GM08714 (cell line): ENCODE data around the gene PLCH1.
"Not testable (repeated sequence)": the region's sequence is repeated elsewhere in the genome, so short reads cannot be mapped to it uniquely, and the experiment has no call there.

Experiments used
- H3K4me3 ChIP-seq: fragments of 200-500 bp; sonication (Bioruptor generic); 2 replicates; pipeline ENCODE4 v1.5.1; 2014; ENCODE audit warnings: mild to moderate bottlenecking, low read length, inconsistent platforms
- ZNF274 ChIP-seq: IDR thresholded peaks from 2 replicates; pipeline ENCODE4 v1.6.1; 2012; ENCODE audit warnings: mild to moderate bottlenecking, low read depth, low read length

Gene PLCH1

GRCh38 chr3:155651489-155652218, 93.2 kb downstream of the PLCH1 start:
- H3K4me3 ChIP-seq = no peak overlapping the region
- TF ChIP-seq ZNF274 = no peak

- no peak for TF ChIP-seq ZNF274
Measured at GRCh38 chr3:155648013-155648591, 96.8 kb downstream of the PLCH1 start.

GRCh38 chr3:155647206-155647605, 97.7 kb downstream of the PLCH1 start:
- TF ChIP-seq ZNF274 = no peak
- no peak overlapping the region for H3K4me3 ChIP-seq

More at GRCh38 chr3:155648013-155648591, 96.8 kb downstream of the PLCH1 start:
- no peak overlapping the region for H3K4me3 ChIP-seq

GRCh38 chr3:155646669-155647068, 98.2 kb downstream of the PLCH1 start:
- no peak for TF ChIP-seq ZNF274
- no peak overlapping the region for H3K4me3 ChIP-seq

DNA sequence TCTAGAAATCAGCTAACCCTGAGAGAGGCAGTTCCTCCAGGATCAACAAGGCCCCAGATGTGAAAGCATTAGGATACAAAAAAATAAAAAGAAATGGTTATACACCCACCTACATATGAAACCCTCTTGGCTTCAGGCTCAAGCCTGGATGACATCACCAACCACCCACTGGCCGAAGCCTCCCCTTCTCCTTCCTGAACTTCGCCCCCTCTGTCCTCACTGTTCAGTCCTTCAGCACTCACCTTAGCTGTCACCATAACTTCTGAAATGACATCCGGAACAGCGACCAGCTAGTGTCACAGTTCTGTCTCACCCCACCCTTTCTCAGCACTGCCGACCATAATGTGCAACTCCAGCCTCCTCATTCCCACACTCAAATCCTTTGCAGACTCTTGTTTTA, 98.7 kb downstream of the PLCH1 start:
- no peak for TF ChIP-seq ZNF274
- no peak overlapping the region for H3K4me3 ChIP-seq

DNA sequence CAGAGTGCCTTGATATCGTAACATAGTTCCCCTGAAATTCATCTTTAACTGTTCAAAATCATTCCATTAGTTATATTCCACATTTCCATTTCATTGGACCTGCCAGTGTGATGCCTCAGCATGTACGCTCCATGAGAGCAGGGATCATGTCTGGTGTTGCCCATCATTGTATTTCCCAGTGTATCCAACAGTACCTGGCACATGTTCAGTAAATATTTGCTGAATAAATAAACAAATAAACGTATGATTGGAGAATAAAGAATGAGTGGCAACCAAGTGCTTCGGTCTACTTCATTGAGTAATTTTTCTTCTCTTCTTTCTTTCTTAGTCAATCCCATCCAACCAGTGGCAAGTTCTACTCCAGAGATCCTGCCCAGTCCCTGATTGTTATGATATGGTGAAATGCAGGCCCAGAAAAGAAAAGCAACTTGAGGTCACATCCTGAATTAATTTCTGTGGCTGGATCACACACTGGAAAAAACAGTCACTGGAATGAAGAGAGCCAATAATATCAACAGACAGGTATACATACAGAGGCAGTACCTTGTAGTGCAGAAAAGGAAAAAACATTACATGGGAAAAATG, 101.2 kb downstream of the PLCH1 start:
- no peak overlapping the region for H3K4me3 ChIP-seq
- no peak for TF ChIP-seq ZNF274

- TF ChIP-seq ZNF274 = no peak
- H3K4me3 ChIP-seq = no peak overlapping the region
Measured at GRCh38 chr3:155641956-155642355, 102.9 kb downstream of the PLCH1 start.

- no peak overlapping the region for H3K4me3 ChIP-seq
- no peak for TF ChIP-seq ZNF274
Measured at GRCh38 chr3:155640098-155640497, 104.8 kb downstream of the PLCH1 start.

GRCh38 chr3:155639462-155640055, 105.3 kb downstream of the PLCH1 start:
- TF ChIP-seq ZNF274 = no peak
- H3K4me3 ChIP-seq = no peak overlapping the region

DNA sequence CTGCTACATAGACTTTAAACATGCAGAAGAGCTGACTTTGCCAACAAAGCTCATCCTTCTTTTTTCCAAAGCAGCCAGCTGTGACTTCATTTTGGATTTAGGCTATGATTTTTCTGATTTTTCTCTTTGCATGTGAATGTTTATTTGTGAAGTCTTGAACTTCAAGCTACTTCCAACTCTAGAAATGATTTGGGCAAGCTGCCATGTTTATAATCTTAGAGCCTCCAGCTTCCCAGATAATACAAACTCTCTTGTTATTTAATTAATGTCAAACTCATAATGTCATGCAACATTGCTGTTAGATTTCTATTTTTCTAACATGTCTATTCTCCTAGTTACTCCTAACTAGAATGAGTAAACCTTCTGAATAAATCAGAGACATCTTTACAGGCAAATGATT, 106.4 kb downstream of the PLCH1 start:
- not testable (repeated sequence) for H3K4me3 ChIP-seq

GRCh38 chr3:155637567-155637966, 107.3 kb downstream of the PLCH1 start:
- no peak for TF ChIP-seq ZNF274
- H3K4me3 ChIP-seq = no peak overlapping the region

DNA sequence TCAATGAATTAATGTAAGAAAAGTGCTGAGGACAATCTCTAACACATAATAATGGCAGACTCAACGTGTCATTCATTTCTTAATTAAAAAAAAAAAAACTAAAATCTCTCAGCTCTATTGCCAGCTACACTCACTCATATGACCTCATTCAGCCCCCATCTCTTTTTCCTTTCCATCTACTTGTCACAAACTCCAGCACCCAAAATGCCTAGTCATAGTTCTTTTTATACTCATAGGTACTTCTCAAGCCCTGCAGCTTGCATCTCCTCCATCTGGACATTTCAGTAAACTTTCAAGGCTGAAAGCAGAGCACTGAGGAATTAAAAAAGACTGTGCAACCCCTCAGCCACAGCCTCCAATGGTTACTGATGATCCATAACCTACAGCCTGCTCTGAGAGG, 109.8 kb downstream of the PLCH1 start:
- H3K4me3 ChIP-seq = no peak overlapping the region
- TF ChIP-seq ZNF274 = no peak

GRCh38 chr3:155634121-155634719, 110.7 kb downstream of the PLCH1 start:
- no peak for TF ChIP-seq ZNF274
- H3K4me3 ChIP-seq = no peak overlapping the region

- TF ChIP-seq ZNF274 = no peak
- no peak overlapping the region for H3K4me3 ChIP-seq
Measured at GRCh38 chr3:155631323-155632019, 113.4 kb downstream of the PLCH1 start.
